ENCODE results near the gene LRRC18.

The LRRC18 gene

DNA sequence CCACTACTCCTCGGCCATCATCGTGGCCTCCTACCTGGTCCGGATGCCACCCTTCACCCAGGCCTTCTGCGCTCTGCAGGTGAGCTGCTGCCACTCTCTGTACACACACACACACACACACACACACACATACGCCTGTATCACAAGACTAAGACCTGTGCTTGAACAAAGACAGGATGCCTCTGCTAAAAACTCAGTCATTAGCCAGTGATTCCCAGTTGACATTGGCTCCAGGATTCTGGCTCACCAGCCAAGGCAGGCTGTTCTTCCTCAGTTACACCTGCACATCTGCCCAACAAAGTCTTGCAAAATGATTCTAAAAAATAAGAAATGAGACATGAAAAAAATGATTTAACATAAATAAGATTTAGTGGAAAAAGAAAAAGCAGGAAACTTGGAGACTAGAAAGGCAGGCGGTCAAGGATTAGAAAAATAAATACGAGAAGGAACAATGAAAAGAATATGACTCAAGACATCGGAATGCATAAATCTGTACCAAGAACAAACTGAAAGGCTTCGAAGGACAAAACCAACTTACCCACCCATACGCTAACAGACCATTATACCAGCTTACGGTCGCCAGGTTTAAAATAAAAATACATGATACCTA lies 7.4 kb upstream of the LRRC18 start:
- in situ Hi-C loops (cut with MboI; ENCODE audit: low sequenced_read_pairs): no loop called here

- in situ Hi-C loops (cut with MboI; ENCODE audit: low sequenced_read_pairs): no loop called here
Observed at GRCh38 chr10:48946332-48946731, 6.7 kb upstream of the LRRC18 start.

DNA sequence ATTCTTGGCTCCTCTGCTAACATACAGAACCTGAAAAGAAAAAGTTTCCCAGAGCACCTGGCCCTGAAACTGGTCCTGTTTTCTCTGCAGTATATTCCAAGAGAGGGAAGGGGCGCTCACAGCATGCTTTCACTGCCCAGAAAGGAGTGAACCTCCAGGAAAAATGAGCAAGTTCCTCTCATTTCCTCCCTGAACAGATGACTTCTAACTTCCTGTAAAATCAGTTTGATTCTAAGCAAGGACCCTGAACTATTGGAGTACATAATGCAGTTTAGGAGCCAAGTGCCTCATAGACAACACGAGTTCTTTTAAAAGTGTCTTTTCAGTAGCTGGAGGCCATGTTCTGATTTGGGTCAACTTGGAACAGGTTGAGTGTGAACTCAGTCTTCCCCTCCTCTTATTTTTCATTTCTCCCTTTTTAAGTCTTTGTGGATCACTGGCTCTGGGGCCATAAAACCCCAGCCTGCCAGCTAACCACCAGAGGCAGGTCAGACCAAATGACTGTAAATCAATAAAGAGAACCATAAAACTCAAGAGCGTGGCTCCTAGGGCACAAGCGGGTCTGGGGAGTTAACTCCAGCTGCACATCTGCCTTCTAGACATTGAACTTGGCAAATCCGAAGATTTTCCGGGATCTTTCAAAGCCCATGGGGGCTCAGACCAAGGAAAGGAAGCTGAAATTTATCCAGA lies 5.9 kb upstream of the LRRC18 start:
- in situ Hi-C loops (cut with MboI; ENCODE audit: low sequenced_read_pairs): no loop called here

DNA sequence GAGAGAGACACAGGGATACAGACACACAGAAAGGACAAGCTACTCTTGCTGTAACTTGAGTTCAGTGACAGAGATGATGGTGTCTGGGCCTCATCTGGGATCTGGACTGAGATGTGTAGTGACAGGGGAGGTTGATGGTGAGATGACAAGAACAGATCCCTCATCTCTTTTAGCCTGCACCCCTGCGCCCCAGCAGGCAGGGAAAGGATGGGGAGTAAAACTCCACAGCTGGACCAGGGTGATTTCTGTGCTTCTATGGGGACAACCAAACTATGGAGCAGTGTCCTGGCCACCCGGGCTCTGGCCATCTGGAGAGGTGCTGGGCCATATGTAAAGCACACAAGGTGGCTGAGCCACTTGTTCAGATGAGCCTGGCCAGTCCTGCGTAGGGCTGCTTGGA lies 4.5 kb upstream of the LRRC18 start:
- in situ Hi-C loops (cut with MboI; ENCODE audit: low sequenced_read_pairs): no loop called here

DNA sequence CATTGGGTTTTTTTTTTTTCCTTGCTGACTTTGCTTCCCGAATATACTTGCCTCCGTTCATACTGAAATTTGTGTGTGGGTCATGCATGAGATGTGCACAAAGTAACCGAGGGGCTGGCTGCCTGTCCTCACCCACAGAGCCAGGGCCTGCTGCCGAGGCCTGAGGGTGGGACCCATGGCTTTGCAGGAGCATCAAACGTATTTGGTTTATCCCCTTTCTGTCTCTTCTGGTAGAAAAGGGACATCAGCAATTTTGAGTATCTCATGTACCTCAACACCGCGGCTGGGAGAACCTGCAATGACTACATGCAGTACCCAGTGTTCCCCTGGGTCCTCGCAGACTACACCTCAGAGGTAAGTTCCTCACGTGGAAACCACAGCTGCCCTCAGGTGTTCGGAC lies 3.5 kb upstream of the LRRC18 start:
- in situ Hi-C loops (cut with MboI; ENCODE audit: low sequenced_read_pairs): no loop called here

- in situ Hi-C loops (cut with MboI; ENCODE audit: low sequenced_read_pairs): no loop called here
Observed at GRCh38 chr10:48941427-48942075, 1.9 kb upstream of the LRRC18 start.

DNA sequence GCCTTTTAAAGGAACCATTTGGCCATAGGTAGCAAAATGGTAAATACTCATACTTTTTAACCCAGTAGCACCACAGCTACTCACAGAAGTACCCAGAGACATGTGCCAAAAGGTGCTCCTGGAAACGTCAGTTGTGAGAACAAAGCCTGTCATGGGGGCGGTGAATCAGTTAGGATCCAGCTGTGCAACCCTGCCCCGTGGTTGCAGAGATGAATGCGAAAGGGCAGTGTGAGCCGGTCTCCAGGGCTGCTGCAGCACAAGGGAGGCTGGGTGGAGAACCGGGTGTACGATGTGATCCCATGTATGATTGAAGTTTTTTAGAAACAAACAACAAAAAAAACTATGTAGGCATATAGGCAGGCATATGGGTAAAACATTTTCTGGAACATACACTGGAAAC lies 1.3 kb upstream of the LRRC18 start:
- in situ Hi-C loops (cut with MboI; ENCODE audit: low sequenced_read_pairs): no loop called here

DNA sequence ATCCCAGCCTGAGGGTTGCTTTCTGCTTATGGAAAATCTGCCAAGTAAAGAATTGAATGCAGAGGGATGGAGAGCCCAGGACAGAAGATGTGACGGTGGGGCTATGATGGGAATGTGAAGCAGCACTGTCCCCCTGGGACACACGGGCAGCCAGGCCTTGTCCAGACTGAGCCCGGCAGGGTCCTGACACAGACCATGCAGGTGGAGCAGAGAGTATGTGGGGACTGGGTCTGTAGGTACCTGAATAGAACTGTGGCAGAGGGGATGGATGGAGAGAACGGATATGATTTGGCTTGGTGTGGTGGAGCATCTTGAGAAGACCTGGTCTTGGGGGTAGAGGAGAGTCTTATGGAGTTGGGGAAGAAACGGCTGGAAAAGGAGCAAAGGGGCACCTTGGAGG lies 732 bp upstream of the LRRC18 start:
- in situ Hi-C loops (cut with MboI; ENCODE audit: low sequenced_read_pairs): no loop called here

- in situ Hi-C loops (cut with MboI; ENCODE audit: low sequenced_read_pairs): no loop called here
Observed at GRCh38 chr10:48938990-48939536, 577 bp downstream of the LRRC18 start.

GRCh38 chr10:48938281-48938680 lies 1.4 kb downstream of the LRRC18 start:
- in situ Hi-C loops (cut with MboI; ENCODE audit: low sequenced_read_pairs): no loop called here

DNA sequence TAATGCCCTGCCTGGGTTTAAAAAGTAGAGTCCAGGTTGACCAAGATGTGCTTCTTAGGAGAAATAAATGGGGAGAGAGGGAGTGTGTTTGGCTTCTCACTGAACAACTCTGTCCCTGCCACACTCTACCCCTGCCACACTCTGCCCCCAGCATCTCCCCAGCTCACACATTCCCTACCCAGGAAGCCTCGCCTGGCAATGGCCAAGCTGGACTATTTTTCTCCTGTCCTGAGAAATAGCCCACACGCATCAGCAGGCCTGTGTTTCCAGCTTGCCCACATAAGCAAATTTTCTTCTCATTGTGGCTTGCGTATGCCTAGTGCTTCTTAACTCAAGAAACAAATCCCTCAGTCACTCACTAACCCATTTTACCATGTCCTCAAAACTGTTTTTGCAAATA lies 1.8 kb downstream of the LRRC18 start:
- in situ Hi-C loops (cut with MboI; ENCODE audit: low sequenced_read_pairs): no loop called here

DNA sequence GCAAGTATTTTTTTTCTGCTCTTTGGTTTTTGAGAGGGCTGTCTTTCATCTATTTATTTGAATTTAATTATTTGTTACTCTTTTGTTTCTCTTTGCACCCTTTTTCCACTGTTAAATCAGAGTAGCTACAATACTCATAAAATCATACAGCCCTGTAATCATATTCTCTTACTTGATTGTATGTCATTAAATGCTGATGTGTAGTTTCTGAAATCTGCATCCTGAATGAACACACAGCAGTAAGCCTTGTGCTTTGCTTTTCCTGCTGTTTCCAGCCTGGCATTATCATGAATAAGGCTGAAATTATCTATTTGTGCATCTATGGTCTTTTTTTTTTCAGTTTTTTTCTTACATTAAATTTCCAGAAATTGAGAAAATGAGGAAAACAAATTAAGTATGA lies 4.1 kb downstream of the LRRC18 start:
- in situ Hi-C loops (cut with MboI; ENCODE audit: low sequenced_read_pairs): no loop called here

DNA sequence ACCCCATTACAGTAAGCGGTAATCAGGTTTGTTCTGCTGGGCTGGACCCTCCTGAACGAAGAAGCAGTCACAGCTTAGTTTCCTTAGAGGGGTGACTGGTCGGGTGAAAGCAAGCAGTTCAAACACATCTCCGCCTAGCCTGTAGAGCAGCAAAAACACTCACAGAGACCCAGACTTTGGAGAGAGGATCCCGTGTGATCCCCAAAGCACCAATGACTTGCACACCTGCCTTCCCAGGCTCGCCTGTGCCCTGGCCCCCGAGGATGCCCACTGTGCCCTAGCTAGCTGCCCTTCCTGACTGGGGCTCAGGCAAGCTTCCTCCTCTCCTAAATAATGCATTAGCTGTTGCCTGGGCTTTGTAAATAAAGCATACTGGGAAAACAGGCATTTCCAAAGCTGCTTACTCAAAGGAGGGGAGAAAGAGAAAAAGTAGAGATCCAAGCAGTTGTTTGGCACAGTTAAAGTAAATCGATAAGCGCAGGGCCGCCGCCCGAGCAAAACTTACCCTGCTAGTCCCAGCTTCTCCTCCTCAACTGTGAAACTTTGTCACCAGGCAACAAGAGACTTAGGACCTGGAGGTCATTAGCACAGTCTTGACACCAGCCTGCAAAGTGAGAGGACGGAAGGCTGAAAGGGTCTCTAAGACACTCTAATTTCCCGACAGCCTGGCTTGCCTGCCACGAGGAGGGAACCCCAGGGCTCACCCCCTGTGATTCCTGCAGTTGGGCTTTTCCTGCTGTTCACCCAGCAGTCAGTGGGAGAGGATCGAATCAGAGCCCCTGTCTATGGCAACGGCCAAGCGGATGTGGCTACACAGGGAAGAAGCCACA lies 4.8 kb downstream of the LRRC18 start:
- in situ Hi-C loops (cut with MboI; ENCODE audit: low sequenced_read_pairs): no loop called here

DNA sequence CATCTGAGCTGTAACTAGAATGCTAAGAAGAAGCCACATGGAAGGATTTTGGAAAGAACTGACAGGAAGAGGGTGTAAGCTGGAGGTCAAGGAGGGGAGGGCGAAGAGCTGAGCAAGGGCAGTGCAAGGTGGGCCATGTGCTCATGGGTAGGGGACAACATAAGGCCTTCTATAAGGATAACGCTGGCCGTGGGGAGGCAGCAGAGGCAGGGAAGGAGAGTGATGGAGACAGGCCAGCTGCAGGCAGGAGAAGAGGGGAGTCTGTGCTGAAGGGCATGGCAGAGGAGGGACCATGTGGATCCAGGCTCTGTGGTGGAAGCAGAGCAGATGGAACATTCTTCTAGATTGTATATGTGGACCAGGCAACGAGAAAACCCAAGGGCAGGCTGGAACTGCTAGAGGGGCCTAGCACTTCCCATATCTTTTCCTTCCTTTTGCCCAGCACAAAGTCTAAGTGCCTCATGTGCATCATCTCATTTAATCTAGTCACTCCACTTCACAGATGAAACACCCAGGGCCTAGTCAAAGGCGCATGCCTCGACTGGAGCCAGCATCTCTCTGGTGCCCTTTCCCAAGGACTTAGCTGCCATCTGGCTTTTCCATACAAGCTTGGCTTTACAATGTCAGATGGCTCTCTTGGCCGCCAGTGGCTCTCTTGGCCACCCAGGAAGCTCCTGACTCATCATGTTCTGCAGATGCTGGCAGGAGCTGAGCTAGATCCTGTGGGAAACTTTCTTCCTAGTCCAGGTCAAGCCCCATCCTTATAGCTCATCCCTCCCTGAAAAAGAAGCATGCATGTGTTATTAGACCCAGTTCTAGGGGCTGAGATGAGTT lies 6.6 kb downstream of the LRRC18 start:
- in situ Hi-C loops (cut with MboI; ENCODE audit: low sequenced_read_pairs): no loop called here

GRCh38 chr10:48931188-48931587 lies 8.5 kb downstream of the LRRC18 start:
- in situ Hi-C loops (cut with MboI; ENCODE audit: low sequenced_read_pairs): no loop called here

DNA sequence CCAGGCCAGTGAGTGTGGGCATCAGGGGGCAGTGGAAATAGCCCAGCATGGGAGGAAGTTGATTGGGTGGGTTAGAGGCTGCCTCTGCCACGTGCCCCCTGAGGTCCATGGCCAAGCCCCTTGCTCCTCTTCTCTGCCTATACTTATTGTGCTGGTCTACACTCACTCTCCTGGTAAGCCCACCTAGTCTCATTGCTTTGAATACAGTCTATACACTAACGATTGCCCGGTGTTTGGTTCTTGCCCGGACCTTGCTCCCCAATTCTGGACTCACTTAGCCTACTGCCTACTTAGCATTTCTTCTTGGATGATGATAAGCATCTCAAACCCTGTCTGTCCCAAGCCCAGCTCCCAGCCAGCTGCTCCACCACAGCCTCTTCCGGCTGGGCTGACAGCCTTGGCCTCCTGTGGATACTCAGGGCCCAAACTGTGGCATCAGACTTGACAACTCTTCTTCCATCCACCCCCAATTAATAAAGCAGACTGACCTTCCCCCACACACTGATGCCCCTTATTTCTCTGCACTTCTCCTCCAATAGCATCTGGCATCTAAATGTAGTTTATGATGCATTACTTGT lies 10.1 kb downstream of the LRRC18 start:
- in situ Hi-C loops (cut with MboI; ENCODE audit: low sequenced_read_pairs): no loop called here

GRCh38 chr10:48926764-48927540 lies 12.7 kb downstream of the LRRC18 start:
- in situ Hi-C loops (cut with MboI; ENCODE audit: low sequenced_read_pairs): no loop called here

DNA sequence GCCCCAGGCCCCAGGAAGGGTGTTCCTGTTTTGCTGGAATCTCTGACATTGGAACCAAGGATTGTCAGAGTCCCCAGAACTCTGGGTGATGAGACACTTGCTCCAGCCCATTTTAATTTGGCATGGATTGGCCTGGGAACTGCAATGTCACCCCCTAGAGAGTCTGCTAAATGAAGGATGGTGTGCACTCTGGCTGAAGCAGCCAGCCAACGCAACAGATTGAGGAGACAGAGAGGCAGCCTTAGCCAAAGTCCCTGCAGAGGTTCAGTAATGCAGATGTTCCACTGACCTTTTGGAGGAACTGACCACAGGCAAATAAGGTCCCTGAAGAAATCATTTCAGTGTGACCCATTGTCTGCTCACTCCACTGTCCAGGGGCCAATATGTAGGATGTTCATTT lies 13.4 kb downstream of the LRRC18 start:
- in situ Hi-C loops (cut with MboI; ENCODE audit: low sequenced_read_pairs): no loop called here

DNA sequence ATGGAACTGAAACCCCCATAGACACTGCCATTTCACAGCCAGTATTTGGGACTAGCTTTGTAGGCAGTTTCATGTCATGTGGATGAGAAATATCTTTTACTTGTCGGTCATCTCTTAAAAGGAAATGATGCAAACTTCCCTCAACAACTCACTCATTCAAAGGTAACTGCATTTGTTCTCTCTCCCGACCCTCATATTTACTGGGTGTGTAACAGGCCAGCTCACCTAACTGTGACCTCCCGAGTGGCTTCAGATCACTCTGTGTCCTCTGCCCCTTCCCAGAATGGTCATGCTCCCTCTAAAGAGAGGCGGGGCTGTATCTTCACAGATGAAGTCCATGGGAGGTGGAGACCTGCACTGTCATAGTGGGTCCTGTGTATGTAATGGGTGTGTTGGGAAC lies 14.7 kb downstream of the LRRC18 start:
- in situ Hi-C loops (cut with MboI; ENCODE audit: low sequenced_read_pairs): no loop called here

All from HL-60/S4 (cell line).